Hematopoietic multipotent progenitor cell (in vitro differentiated cells): ENCODE measurements around the gene CREG2. TPM values are rescaled to one million over a fixed set of nuclear protein-coding genes. Genes with fewer than 3 reads are reported as not detected.
"Not testable (repeated sequence)": the region's sequence is repeated elsewhere in the genome, so short reads cannot be mapped to it uniquely, and the experiment has no call there.

Experiments
- DNase-seq, 3 donors: peaks; one replicate each; pipeline ENCODE4 v3.0.0-alpha.2; 2011 to 2015; ENCODE audit warnings: low read depth in 2 of 3, low spot score in 2 of 3
- total RNA-seq: library from RNA; depleted of rRNA; stranded (reverse); fragments of >200 nt; gene quantifications from one replicate; pipeline ENCODE4 v1.2.3, GENCODE V29; 2012

The CREG2 gene
- total RNA-seq, 1 donor, result 0.27 TPM

DNA sequence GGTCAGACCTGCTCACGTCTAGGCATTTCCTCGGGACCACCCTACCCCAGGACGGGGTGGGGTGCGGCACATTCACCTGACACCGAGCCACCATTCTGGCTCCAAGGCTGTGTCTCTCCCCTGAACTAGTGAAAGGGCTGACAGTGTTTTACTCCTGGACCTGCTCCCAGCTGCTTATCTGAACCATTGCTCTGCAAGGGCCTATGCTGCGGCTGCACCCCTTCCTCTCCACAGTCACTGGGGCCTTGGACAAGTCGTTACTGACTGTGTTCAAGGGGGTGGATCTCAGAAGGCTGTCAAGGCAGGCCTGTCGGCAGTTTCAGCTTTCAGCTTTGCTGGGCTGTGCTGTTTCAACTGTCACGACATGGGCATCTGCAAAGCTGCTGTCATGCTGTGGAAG, 11.7 kb downstream of the CREG2 start:
- DNase-seq, result no peak

DNA sequence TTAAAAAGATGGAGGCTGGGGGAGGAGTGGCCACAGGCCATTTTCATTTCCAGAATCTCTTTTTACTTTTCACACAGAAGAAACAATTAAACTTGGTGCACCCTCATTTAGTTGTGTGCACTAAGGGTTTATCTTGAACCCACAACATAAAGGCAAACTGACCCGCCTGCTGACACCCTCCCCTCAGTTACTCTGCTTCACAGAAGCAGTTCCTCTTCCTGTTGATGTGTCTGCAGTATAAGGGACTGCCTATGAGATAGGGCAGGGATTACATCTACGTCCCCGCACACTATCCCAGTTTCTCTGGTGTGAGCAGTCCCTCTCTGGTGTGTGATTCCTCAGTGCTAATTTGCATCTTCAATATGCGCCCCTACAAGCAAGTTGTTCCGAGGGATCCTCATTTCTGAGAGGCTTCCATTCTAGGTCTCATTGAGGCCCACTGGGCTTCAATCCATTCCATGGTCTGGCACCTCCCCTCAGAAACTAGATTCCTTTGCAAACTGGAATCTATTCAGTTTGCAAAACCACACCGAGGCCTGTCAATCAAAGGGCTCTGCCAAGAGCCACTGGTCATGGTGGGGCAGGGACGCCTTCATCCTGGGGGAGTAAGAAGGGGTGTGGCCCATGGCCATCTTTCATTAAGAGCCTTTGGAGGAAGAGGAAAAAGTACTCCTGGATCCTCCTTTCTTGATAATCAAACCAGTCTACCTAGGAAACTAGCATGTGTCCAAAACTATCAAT, 12.3 kb downstream of the CREG2 start:
- DNase-seq, result no peak

GRCh38 chr2:101372792-101373191, 14.5 kb downstream of the CREG2 start:
- no peak for DNase-seq

DNA sequence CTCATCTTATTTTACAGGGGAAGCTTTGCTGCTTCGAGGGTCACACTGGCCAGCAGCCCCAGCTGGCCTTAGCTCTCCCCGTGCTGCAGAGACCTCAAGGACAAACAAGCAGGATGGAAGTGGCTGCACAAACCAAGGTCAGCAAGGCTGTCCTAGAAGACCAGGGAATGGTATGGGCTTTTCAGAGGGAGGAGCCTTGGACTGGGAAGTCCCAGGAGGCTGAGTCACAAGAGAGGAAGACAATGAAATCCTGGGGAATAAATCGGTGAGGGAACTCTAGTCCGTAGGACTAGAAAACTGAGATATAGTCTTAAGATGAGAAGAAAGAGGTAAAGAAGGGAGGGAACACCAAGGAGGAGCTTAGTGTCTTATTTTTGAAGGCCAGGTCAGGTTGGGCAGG, 15.7 kb downstream of the CREG2 start:
- DNase-seq, result no peak

GRCh38 chr2:101369100-101369499, 18.2 kb downstream of the CREG2 start:
- no peak for DNase-seq

DNA sequence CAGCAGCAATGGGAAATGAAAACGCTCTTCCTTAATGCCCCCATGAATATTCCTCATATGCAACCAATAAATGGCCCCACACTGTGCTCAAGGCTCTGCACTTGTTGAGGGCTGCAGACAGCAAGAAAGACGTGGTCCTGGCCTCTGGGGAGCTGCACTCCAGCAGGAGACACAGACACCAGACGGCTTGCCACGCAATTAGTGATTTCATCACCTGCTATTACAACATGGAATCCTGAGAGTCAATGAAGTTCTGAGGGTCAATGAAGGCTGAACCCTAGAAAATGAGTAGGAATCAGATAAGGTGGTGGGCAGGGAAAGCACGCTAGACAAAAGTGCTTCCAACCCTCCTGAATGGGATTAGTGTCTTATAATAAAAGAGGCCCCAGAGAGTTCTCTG, 18.9 kb downstream of the CREG2 start:
- no peak for DNase-seq

DNA sequence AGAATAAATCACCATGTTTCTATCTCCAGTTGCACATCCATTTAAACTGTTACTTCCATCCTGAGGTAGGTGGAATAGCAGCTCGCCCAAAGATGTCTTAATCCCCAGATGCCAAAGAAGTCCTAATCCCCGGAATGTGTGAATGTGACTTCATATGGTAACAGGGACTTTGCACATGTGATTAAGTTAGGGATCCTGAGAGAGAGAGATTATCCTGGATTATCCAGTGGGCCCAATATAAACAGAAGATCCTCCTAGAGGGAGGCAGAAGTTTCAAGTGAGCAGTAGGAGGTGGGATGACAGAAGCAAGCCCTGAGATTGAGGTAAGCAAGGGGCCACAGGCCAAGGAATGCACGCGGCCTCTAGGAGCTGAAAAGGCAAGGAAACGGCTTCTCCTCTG, 19.8 kb downstream of the CREG2 start:
- DNase-seq, result no peak

DNA sequence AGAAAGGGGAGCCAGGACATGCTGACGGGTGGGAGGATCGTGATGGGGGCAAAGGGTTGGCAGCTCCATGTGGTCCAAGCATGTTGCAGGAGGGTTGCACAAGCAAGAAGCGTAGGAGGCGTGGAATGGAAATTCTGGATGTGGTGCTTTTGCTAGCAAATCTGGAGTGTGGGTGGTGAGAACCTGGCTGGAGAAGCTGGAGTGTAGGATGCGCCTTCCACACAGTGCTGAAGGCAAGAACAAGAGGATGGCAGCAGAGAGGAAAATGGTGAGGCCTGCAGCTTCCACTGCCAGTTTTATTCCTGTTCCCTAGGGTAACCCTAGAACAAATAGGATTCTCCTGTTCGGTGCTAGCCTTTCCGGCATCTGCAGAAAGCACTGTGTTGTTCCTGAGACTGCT, 22.4 kb downstream of the CREG2 start:
- DNase-seq, result no peak

DNA sequence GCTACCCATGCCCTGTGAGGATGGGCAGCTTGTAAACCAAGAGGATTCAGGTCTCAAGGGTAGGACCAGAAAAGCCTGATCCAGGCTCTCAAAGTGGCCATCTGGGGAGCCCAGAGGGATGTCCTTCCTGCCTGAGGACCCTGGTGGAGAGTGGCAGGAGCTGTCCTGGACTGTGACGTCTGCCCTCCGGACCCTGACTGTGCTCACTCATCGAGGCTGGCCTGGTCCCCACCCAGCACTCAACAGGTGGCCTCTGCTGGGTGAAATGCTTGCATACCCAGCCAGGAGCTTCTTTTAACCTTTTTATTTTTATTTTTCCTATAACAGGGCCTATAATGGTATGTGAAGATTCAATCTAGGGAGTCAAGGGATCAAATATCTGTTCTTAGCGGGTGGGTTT, 24.5 kb downstream of the CREG2 start:
- DNase-seq, result no peak

DNA sequence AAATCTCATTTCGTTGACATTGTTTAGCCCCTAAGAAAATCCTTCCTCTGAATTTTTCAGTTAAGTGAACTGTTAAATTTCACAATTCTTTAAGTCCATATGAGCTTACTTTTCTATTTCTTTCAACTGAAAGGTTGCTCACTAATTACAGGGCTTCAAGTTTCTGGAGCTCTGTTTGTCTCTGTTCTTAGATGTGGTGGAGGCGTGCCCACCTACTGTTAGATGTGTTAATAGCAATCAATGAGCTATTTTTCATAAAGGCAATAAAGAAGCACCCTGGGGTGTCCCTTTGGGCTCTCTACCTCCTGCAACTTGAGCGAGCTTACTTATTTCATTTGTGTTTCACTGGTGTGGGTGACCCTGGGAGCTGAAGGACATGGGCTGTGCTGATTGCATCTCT, 25.0 kb downstream of the CREG2 start:
- no peak for DNase-seq

DNA sequence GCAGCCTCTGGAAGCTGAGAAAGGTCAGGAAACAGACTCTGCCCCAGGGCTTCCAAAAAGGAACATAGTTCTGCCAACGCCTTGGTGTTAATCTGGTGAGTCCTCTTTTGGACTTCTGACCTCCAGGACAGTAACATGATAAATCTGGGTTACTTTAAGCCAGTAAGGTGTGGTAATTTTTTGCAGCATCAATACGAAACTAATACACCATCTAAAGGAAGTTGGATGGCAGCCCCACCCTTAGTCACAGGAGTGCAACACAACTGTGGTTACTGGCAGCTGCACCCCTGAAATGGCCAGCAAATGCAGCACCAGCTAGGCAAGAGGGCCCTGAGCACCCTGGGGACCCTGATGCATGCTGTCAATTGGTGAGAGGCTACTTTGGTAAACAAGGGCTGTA, 25.8 kb downstream of the CREG2 start:
- no peak for DNase-seq

DNA sequence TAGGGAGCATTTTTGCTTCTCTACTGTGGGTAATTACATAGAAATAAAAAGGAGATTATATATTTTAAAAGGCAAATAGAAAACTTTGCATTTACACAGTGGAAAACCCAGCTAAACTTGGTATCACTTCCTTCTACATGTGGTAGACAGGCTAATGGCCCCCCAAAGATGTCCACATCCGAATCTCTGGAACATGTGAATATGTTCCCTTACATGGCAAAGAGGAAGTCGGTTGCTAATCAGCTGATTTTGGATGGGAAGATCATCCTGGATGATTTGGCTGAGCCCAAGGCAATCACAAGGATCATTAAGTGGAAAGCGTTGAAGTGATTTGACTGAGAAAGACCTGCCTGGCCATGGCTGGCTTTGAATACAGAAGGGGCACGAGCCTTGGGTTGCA, 26.2 kb downstream of the CREG2 start:
- DNase-seq, result no peak

DNA sequence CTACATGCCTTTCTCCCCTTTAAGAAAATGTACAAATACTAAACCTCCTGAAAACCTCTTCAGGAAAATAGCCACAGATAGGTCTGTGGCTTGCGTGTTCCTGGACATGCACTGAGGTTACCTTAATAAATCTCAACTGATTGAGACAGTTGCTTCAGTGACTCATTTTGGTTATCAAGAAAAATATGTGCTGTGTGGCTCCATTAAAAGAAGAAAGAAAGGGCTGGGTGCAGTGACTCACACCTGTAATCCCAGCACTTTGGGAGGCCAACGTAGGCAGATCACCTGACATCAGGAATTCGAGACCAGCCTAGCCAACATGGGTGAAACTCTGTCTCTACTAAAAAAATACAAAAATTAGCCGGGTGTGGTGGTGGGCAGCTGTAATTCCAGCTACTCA, 27.1 kb downstream of the CREG2 start:
- no peak for DNase-seq

GRCh38 chr2:101359410-101359954, 27.8 kb downstream of the CREG2 start:
- DNase-seq, result no peak

DNA sequence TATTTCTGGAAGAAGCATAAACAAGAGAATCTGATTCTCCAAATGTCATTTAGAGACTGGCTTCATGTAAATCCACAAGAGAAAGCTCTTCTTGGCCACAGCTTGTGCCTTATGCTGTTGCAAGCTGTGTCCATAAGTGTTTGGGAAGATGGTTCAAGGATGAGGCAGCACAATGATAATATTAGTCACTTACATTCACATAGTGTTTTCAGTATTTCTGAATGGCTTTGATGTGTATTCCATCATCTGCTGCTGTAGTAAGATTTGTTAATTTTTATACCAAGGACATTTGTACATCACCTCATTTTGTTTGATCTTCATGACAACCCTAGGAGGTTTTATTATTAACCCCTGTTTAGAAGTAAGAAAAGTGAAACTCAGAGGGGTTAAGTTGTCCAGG, 29.9 kb downstream of the CREG2 start:
- DNase-seq, result no peak

DNA sequence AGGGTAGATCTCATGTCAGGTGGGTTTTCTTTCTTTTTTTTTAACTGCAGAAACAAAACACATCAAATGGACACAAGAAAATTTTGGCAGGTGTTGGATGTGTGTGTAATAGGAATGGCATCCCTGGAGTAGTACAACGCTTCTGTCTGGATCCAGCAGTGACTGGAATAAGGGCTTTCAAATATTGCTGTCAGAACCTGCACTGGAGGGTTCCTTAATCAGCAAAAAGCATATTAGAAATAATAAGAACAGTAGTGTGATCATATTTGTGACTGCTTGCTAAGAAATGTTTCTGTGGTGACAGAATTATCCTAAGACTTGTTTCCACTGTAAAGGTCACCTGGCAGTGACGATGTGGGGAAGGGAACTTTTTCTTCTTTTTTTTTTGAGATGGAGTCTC, 30.8 kb downstream of the CREG2 start:
- DNase-seq, result no peak

DNA sequence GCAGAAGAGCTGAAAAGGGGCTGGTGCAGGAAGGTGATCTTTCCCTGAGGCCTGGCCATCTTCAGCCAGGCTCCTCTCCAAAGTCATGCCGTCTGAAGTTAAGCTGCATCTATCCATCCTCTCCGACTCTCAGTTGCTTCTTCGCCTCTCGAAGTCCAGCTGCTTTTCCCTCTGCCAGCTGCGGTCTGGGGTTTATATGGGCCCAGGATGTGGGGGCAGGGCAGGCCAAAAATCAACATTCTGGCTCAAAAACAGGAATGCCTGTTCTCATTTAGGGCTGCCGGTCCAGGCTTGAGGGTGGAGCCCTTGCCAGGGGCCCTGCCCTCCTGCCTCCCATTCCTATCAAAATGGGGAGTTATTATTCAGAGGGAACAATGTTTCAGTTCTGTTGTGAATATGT, 31.2 kb downstream of the CREG2 start:
- DNase-seq, result no peak

GRCh38 chr2:101355401-101356054, 31.8 kb downstream of the CREG2 start:
- no peak for DNase-seq

DNA sequence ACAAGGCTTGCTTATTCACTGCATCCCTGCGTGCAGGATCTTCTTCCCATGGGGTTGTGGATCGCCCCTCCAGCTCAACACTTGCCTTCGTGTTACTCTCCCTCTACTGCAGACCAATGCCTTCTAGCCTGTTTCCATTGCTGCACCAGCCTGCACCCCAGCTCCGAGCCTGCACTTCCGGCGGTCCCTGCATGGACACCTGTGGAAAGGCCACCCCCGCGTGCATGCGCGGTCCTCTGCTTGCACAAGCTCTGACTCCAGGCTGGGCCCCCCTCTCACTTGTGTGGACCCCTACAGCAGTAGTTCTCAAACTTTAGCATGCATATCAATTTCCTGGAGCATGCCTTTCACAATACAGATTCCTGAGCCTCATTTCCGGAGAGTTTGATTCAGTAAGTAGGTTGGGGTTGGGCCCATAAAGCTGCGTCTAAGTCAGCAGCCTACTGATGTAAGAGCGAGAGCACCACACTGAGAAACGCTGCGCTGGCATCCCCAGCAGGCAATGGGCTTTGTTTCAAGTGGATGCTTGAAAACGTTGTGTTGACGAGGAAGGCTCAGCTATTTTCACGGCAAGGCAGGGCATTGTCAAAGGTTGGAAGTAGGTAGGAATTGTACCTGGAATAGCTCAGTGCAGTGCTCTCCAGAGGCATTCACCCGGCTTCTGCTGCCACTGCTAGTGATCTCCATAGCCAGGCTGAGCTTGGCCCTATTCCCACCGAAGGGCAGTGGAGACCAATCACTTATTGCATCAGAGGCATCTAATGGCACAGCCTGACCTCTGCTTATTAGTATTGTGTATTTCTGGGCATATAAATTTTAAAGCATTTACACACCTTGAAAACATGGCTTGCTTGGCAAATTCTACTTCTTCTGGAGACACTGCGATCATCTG, 32.6 kb downstream of the CREG2 start:
- DNase-seq, result no peak

DNA sequence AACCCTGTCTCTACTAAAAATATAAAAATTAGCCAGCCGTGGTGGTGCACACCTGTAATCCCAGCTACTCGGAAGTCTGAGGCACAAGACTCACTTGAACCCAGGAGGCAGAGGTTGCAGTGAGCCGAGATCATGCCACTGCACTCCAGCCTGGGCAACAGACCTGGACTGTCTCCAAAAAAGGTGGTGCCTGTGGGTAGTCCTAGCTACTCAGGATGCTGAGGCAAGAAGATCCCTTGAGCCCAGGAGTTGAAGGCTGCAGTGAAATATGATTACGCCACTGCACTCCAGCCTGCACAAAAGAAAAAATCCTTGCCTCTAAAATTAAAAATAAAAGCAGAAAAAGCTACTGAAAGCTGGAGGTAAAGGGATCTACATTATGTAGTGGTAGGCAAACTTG, 34.7 kb downstream of the CREG2 start:
- not testable (repeated sequence) for DNase-seq

- no peak for DNase-seq
Observed at GRCh38 chr2:101351207-101351606, 36.1 kb downstream of the CREG2 start.
